NCI-H1694 treated with DMSO at 0.1 percent for 48 hours (cell line): ENCODE data around the gene CTNND2.

Experiments
- DNase-seq: peaks from one replicate; lab custom pipeline; 2025; lab: John Stamatoyannopoulos, UW

The CTNND2 gene

GRCh38 chr5:11171236-11171635, 733.0 kb downstream of the CTNND2 start:
- DNase-seq = no peak

GRCh38 chr5:11166923-11167322, 737.3 kb downstream of the CTNND2 start:
- no peak for DNase-seq

- DNase-seq = no peak
Observed at GRCh38 chr5:11164531-11165294, 739.5 kb downstream of the CTNND2 start.

GRCh38 chr5:11157132-11157531, 747.1 kb downstream of the CTNND2 start:
- no peak for DNase-seq

GRCh38 chr5:11153670-11154382, 750.4 kb downstream of the CTNND2 start:
- no peak for DNase-seq

GRCh38 chr5:11152368-11152767, 751.9 kb downstream of the CTNND2 start:
- DNase-seq = no peak

GRCh38 chr5:11150976-11151375, 753.3 kb downstream of the CTNND2 start:
- DNase-seq = no peak

GRCh38 chr5:11148810-11149539, 755.3 kb downstream of the CTNND2 start:
- DNase-seq = no peak

GRCh38 chr5:11146171-11146570, 758.1 kb downstream of the CTNND2 start:
- no peak for DNase-seq

GRCh38 chr5:11143456-11144267, 760.6 kb downstream of the CTNND2 start:
- no peak for DNase-seq

GRCh38 chr5:11139217-11139865, 764.9 kb downstream of the CTNND2 start:
- no peak for DNase-seq

GRCh38 chr5:11130131-11130530, 774.1 kb downstream of the CTNND2 start:
- DNase-seq = no peak

GRCh38 chr5:11128021-11128420, 776.2 kb downstream of the CTNND2 start:
- peak; percentile 88 for DNase-seq

- DNase-seq = peak; percentile 98
Observed at GRCh38 chr5:11126844-11127243, 777.4 kb downstream of the CTNND2 start.

- no peak for DNase-seq
Observed at GRCh38 chr5:11121885-11122284, 782.4 kb downstream of the CTNND2 start.

- no peak for DNase-seq
Observed at GRCh38 chr5:11110128-11110527, 794.1 kb downstream of the CTNND2 start.

GRCh38 chr5:11105696-11106095, 798.5 kb downstream of the CTNND2 start:
- DNase-seq = peak; percentile 99

GRCh38 chr5:11104651-11105112, 799.6 kb downstream of the CTNND2 start:
- peak; percentile 46 for DNase-seq

- no peak for DNase-seq
Observed at GRCh38 chr5:11104210-11104609, 800.0 kb downstream of the CTNND2 start.

GRCh38 chr5:11084111-11084510, 820.1 kb downstream of the CTNND2 start:
- DNase-seq = peak; percentile 16

GRCh38 chr5:11082404-11082945, 821.8 kb downstream of the CTNND2 start:
- no peak for DNase-seq
